Measurements from ENCODE around the gene FSD1.
"Not testable (repeated sequence)": the region's sequence is repeated elsewhere in the genome, so short reads cannot be mapped to it uniquely, and the experiment has no call there.

The FSD1 gene

DNA sequence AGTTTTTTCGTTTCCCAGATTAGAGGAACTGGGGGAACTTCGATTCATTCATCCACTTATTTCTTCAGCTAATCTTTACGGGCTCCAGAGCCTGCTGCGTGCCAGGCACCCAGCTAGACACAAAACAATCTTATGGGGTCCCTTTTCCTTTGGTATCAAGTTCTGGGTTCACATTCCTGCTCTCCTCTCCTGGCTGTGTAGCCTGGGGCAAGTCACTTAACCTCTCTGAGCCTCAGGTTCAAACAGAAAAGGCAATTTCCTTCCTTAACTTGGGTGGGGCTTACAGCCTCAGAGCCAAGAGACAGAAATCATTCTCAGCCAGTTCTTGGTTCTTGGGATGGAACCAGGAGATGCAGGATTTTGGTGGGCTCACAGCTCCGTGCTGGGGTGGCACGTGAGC is 19.4 kb upstream of the FSD1 start:
- DNase-seq (ENCODE audit: low read depth): no peak

DNA sequence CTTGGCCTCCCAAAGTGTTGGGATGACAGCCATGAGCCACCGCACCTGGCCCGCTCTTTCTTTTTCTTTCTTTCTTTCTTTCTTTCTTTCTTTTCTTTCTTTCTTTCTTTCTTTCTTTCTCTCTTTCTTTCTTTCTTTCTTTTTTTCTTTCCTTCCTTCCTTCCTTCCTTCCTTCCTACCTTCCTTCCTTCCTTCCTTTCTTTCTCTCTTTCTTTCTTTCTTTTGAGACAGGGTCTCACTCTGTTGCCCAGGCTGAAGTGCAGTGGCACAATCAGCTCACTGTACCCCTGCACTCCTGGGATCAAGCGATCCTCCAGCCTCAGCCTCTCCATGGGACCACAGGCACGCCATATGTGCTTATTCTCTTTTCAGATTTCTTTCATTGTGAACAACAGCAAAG is 18.3 kb upstream of the FSD1 start:
- not testable (repeated sequence) for DNase-seq (ENCODE audit: low read depth)

DNA sequence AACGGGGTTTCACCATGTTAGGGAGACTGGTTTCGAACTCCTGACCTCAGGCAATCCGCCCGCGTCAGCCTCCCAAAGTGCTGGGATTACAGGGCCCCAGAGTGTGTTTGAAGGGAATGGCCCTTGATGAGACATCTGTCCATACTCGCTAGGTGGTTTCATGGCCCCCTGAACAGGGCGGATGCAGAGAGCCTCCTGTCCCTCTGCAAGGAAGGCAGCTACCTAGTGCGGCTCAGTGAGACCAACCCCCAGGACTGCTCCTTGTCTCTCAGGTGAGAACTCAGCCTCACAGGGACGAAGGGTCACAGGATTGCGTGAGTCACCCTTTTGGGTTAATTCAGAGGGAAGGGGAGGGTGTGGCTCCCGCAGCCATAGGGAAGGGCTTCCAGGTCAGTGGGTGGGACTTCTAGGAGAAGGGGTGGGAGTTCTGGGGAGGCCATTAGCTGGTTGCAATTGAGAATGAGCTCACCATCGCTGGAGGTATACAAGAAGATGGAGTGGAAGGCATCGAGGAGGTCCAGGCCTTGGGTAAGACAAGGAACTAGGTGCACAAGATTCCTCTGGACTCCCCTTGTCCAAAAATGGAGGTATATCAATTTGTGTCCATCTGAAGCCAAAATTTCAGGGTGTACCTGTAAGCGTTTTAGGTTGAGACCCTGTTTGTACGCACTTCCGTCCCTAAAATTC is 16.2 kb upstream of the FSD1 start:
- no peak for DNase-seq (ENCODE audit: low read depth)

DNA sequence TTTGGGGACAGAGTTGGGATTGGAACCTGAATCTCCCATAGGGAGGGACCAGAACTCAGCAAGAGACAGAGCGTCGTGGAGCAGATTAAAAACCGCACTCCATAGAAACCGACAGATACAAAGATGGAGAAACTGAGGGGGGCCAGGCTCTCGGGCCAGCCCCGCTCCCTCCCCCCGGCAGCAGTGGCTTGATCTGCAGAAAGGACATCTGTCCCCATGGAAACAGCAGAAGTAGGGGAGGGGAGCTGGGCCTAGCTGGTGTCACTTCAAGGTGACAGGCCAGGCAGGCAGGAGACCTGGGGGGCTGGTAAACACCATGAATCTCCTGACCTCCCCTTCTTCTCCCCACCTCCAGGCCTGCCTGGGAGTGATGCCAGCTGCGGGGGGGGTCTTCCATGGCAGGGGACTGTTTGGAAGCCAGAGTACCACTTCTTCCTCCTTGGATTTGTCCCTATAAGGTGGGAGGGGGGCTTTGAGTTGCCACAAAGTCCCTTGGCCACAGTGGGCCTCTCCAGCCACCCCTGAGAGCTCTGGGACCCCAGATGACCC is 13.1 kb upstream of the FSD1 start:
- no peak for DNase-seq (ENCODE audit: low read depth)

DNA sequence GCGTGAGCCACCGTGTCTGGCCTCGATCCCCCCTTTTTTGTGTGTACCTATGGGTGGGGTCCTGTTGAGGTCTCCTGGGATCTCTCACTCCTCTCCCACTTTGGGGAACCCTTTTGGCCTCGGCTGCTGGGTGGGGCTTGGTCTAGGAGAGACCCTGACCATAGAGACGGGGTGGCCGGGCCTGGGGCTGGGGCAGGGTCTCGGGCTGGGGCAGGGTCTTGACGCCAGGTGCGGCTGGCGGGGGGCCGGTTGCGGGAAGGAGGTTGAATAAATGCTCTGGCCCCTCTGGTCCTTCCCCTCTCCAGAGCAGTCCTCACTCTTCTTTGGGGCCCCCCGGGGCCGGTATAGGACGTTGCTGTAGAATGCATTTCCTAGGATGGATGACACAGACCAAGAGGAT is 11.9 kb upstream of the FSD1 start:
- DNase-seq (ENCODE audit: low read depth): no peak

DNA sequence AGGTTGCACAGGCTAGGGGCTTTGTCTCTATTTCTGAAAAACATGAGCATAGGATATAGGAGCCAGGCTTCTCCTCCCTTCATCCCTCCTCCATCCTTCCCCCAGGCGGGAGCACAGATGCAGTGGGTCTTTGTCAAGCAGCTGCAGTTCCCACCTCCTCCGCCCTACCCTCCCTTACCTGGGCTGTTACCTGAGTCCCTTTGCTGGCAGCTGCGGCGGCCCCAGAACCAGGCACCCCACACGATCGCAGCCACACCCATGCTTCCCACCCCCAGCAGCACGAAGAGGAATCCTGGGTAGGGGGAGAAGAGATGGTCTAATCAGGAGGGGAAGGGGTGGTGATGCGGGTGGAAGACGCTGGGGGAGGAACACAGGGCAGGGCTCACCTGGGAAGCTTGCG is 10.0 kb upstream of the FSD1 start:
- no peak for DNase-seq (ENCODE audit: low read depth)

DNA sequence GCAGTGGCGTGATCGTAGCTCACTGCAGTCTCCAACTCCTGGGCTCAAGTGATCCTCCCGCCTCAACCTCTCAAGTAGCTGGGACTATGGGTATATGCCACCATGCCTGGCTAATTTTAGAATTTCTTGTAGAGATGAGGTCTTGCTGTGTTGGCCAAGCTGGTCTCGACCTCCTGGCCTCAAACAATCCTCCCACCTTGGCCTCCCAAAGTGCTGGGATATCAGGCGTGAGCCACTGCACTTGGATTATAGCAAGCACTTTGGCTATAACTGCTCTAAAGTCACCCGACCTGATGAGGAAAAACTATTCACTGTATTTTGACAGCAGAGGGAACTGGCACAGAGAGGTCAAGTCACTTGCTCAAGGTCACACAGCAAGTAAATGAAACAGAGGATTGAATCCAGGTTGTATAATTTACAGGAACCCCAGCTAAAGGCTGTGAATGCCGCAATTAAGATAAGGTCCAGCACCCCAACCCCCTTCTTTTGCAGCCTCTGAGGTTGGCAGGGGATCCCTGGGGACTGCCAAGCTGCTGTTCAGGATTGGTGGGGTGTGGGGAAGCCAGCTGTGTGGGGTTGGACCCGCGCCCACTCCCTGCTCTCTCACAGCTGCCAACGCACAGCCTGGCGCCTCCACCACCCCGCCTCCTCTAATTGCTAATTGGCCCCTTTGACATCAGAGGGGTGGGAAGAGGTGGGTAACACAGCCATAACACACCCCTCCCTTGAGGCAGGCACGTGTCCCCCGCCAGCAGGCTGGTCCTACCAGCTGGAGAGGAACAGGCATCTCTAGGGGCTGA is 8.2 kb upstream of the FSD1 start:
- DNase-seq (ENCODE audit: low read depth): no peak

DNA sequence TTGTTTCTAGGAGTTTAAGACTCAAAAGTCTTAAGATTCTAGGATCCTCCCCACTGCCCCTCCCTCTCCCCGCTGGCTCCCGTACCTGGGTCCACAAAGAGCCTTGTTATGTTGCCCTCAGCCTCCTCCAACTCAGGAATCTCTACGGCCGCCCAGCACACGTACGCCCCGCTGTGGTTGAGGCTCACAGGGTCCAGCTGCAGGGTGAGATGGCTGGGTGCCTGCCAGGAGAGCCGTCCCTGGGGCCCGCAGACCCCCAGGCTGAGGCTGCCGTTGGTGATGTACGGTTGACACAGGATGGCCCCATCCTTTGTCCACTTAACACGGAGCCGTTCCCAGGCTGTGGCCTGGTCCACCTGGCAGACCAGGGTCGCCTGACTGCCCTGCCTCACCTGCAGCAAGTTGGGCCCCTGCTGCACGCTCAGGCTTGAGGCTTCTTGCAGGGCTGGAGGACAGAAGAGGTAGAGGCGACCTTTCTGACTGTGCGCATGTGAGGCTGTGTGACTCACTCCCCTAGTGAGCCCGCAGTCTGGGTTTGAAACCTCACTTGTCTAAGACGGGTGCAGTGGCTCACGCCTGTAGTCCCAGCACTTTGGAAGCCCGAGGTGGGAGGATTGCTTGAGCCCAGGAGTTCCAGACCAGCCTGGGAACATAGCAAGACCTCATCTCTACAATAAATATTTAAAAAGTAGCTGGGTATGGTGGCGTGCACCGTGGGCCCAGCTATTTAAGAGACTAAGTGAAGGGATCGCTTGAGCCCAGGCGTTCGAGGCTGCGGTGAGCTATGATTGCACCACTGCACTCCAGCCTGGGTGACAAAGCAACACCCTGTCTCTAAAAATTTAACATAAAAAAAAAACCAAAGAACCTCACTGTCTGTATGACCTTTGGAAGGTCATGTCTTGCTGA is 6.2 kb upstream of the FSD1 start:
- DNase-seq (ENCODE audit: low read depth): no peak

DNA sequence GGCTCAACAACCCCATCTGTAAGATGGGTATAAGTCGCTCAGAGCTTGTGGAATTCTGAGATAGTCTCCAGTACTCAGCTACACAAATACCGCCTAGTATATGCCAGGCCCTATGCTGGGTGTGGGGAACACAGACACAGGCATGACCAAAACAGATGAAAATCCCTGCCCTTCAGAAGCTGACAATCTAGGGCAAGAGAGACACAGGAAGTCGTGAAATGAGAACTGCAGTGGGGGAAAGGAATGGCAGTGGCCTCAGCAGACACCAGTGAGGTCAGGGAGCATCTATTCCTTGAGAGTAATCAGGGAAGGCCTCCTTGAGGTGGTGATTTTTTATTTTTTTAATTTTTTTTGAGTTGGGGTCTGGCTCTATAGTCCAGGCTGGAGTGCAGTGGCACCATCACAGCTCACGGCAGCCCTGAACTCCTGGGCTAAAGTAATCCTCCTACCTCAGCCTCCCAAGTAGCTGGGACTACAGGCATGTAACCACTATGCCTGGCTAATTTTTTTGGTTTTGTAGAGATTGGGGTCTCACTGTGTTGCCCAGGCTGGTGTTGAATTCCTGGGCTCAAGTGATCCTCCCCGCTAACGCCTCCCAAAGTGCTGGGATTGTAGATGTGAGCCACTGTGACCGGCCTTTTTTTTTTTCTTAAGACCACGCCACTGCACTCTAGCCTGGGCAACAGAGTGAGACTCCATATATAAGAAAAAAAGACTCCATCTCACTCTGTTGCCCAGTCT is 5.4 kb upstream of the FSD1 start:
- no peak for DNase-seq (ENCODE audit: low read depth)

DNA sequence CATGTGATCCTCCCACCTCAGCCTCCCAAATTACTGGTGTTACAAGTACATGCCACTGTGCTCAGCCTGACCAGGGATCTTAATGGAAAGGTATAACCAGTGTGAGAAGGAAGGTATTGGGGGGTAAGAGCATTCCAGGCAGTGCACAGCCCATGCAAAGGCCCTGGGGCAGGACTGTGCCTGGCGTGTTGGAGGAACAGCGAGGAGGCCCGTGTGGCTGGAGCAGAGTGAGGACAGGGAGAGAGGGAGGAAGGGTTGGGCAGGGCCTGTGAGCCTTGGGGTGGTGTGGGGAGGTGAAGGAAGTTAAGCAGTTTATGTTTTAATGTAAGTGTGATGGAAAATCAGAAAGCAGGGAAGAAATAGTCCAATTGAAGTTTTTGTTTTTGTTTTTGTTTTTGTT is 3.8 kb upstream of the FSD1 start:
- DNase-seq (ENCODE audit: low read depth): no peak

DNA sequence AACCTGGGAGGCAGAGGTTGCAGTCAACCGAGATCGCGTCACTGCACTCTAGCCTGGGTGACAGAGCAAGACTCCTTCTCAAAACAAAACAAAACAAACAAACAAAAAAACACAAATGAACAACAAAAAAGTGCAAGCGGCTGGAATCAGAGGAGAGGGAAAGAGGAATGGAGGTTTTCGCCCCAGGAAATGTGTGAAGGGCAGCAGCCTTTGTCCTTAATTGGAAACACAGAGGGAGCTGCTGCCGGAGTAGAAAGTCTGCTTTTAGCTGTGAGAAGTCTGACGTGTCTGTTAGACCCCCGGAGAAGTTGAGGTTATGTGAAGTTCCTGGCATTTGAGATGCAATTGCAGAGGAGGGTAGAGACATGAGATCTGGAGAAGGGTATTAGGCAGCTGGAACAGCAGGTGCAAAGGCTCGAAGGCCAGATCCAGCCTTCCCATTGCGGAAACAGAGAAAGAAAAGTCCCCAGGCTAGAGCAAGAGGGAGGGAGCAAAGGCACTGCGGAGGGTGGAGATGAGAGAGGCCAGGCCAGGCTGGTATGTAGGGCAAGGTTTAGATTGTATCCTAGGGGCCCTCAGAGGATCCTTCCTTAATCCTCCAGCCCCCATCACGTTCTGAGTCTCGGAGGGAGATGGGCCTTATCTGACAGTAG is 2.7 kb upstream of the FSD1 start:
- DNase-seq (ENCODE audit: low read depth): no peak

DNA sequence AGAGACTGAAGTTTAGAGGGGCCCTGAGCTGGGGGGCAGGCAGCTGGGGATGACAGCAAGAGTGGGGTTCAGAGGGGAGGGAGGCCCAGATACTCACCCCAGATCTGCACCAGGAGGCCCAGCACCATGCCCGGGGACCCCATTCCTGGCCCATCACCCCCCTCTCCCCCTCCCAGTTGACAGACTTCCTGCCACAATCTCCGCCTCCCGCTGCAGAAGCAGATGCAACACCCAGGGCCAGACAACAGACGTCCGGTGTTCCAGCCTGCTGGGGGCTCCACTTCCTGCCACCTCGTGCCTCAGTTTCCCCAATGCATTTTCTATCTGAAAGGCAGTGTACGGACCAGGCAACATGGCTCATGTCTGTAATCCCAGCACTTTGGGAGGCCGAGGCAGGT is 2.2 kb upstream of the FSD1 start, which contains the start of gene TMIGD2:
TSS of gene TMIGD2 (minus strand) at position 147 of the 398 bp plus-strand sequence. CDS start at position 143, 4 bp downstream.
- DNase-seq (ENCODE audit: low read depth): no peak

DNA sequence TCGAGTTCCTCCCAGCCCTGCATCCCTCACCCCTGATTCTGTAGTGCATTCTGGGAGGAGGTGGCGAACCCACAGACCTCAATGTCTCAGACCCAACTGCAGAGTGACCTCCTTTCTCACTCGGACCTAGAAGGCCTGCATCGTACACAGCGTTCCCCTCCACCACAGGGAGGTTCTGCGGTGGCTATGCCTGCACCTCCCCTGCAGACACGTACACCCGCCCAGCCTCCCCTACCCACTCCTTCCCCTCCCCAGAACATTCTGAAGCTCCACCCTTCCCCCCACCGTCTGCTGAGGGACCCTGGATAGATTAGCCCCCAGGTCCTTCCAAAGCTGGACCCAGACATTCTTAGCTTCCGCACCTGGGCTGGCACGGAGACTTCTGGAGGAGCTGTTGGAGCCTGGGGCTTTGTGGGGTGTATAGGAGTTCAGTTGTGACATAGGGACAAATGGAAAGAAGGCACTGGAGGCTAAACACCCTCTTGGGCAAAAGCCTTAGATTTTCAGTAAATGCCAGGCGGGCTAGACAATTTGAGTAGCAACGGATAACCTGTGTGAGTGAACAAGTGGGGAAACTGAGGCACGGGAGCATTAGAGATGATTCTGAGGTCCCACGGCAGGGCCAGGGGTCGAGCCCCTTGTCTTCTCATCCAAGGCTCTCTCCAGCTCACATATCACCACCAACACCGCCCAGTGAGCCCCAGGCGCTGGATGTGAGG is 420 bp upstream of the FSD1 start:
- DNase-seq (ENCODE audit: low read depth): no peak

DNA sequence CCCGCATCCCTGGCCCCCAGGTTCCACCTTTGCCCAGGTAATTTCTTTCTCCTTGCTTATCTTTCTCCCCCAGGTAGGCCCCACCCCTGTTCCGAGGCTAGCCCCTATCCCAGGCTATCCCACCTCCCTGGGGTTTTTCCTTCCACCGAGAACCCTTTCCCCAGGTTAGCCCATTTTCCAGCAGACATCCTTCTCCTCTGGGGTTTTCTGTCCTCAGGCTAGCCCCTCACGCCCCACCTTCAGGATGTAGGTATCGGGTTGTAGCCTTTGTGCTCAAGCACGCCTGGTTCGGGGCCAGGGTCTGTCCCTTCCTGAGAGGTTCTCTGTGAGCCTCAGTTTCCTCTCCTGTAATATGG is 837 bp downstream of the FSD1 start:
- DNase-seq (ENCODE audit: low read depth): no peak

DNA sequence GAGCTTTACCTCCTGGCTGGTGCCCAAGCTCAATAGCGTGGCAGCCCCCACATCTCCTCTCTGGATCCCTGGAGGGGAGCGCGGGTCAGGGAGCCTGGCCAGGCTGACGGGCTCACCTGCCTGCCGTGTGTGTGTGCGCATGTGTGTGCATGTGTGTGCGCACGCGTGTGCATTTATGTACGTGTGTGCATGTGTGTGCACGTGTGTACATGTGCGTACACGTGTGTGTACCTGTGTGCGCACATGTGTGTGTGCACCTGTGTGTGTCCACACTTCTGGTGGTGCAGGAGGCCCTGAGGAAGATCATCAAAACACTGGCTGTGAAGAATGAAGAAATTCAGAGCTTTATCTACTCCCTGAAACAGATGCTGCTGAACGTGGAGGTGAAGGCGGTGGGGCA is 1.3 kb downstream of the FSD1 start:
- no peak for DNase-seq (ENCODE audit: low read depth)

DNA sequence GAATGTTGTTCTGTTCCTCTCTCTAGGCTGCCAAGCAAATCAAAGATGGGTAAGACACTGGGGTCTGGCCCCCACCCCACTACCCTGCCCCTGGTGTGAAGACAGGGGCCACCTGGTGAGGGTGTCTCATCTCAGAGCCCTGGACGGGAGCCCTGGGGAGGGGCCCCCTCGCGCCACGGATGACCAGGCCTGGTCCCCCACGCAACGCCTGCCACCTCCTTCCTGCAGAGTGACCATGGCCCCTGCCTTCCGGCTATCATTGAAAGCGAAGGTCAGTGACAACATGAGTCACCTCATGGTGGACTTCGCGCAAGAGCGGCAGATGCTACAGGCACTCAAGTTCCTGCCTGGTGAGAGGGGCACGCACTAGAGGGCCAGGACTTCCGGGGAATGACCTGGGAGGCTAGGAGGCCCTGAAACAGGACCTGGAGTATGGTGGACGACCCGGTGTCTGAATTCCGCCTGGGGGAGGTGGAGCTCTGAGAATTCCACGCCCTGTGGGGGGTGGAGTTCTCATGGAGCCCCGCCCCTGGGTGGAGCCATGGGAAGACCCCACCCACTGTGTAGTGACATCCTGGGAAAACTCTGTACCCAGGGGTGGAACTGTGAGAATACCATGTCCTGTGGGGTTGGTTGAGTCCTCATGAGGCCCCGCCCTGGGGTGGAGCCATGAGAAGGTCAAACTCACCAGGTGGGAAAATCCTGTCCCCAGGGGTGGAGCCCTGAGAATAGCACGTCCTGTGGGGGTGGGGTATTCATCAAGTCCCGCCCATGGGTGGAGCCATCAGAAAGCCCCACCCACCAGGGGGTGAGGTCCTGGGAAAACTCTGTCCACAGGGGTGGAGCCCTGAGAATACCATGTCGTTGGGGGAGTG is 6.1 kb downstream of the FSD1 start:
- no peak for DNase-seq (ENCODE audit: low read depth)

DNA sequence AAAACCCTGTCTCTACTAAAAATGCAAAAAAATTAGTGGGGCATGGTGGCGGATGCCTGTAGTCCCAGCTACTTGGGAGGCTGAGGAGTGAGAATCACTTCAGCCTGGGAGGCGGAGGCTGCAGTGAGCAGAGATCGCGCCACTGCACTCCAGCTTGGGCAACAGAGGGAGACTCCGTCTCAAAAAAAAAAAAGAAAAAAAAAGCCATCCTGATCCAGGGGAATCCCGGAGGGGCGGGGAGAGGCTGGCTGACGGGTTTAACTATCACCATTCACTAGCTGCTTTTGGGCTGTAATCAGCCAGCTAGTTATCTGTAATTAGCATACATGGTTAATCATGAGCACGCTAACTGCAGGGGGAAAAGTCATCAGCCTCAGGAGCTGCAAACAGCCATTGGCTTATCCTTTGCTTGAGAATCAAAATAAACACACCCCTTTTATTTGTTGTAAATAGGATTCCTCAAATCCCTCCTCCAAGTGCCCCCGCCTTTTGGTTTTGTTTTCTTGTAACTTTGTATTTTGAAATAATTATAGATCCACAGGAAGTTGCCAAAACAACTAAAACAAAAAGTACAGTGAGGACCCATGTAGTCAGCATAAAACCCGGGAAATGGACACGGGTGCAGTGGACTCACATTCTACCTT is 9.6 kb downstream of the FSD1 start:
- DNase-seq (ENCODE audit: low read depth): no peak

DNA sequence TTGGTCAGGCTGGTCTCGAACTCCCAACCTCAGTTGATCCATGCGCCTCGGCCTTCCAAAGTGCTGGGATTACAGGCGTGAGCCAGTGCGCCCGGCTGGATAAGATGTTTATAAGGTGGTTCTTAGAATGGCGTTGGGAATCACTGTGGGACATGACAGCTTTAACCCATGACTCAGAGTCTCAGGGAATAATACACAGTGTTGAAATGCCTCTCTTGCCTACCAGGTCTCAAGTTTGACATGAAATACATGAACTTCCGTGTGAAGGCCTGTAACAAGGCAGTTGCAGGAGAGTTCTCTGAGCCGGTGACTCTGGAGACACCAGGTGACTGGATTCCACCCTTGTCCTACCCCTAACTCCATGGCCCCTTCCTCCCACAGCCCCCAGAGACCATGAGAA is 12.6 kb downstream of the FSD1 start:
- no peak for DNase-seq (ENCODE audit: low read depth)

DNA sequence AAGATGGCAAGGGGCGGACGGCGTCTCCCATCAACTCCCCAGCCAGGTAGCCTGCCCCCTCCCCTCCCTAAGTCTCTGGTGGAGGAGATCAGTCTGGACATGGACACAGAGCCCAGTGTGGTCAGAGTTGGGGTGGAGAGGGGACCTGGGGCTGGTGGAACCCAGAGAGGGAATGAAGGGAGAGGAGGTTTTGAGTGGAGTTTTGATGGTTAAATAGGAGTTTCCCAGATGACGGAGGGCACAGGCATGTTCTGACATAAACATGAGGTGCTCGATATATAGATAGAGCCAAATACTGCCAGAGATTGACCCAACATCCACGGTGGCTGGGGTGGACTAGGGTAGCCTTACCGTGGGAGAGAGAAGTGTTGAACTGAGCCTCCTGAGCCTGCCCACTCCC is 14.1 kb downstream of the FSD1 start:
- no peak for DNase-seq (ENCODE audit: low read depth)
